Measurements from ENCODE around the gene IL31.

IL31 gene

GRCh38 chr12:122197612-122197966 is 23.6 kb upstream of the IL31 start:
- Histone ChIP-seq H3K4me3 (ENCODE audit: low read length, poor library complexity, severe bottlenecking) (no peak overlapping the region), H3K27me3 (ENCODE audit: insufficient read depth, low read length, poor library complexity, severe bottlenecking) (no peaks in the 10 kb centered on the region), H3K4me1 (ENCODE audit: insufficient read depth, low read length, poor library complexity, severe bottlenecking) (peaks cover 9% of the 10 kb centered on the region), H3F3A (ENCODE audit: low read depth) (no peaks in the 10 kb centered on the region), H3K9ac (ENCODE audit: low read depth, low read length, poor library complexity, severe bottlenecking) (no peak overlapping the region), H4K20me1 (ENCODE audit: insufficient read depth, low read length, poor library complexity, severe bottlenecking) (no peaks in the 10 kb centered on the region), H3K9me3 (ENCODE audit: insufficient read depth, low read depth, low read length) (no peaks in the 10 kb centered on the region), H3K4me2 (ENCODE audit: low read depth, low read length, poor library complexity, severe bottlenecking) (no peak overlapping the region), H3K79me2 (ENCODE audit: insufficient read depth, low read length) (no peaks in the 10 kb centered on the region), H3K36me3 (ENCODE audit: insufficient read depth, low read length) (no peaks in the 10 kb centered on the region), H3K9me2 (replicated peaks; ENCODE audit: low read depth, low read length) (no peaks in the 10 kb centered on the region), H2AFZ (ENCODE audit: low read length) (peak overlapping the region; percentile 46)
- no peak for TF ChIP-seq CTCF (conservative IDR thresholded peaks at IDR 0.05; ENCODE audit: low read length)
- no peak for TF ChIP-seq EZH2phosphoT487 (IDR thresholded peaks at IDR 0.05; ENCODE audit: borderline replicate concordance)

GRCh38 chr12:122195405-122195804 is 21.4 kb upstream of the IL31 start:
- H3K4me1 ChIP-seq (ENCODE audit: insufficient read depth, low read length, poor library complexity, severe bottlenecking) = peaks cover 9% of the 10 kb centered on the region
- no peak overlapping the region for H3K9ac ChIP-seq (ENCODE audit: low read depth, low read length, poor library complexity, severe bottlenecking)
- TF ChIP-seq CTCF (conservative IDR thresholded peaks at IDR 0.05; ENCODE audit: low read length) = no peak
- no peak for TF ChIP-seq EZH2phosphoT487 (IDR thresholded peaks at IDR 0.05; ENCODE audit: borderline replicate concordance)

GRCh38 chr12:122194804-122195203 is 20.8 kb upstream of the IL31 start:
- Histone ChIP-seq H3F3A (ENCODE audit: low read depth) (no peaks in the 10 kb centered on the region), H3K9me3 (ENCODE audit: insufficient read depth, low read depth, low read length) (no peaks in the 10 kb centered on the region), H2AFZ (ENCODE audit: low read length) (0 out of 2 replicates have a peak overlapping the region, but pooled peaks have one; percentile 18), H4K20me1 (ENCODE audit: insufficient read depth, low read length, poor library complexity, severe bottlenecking) (no peaks in the 10 kb centered on the region), H3K4me3 (ENCODE audit: low read length, poor library complexity, severe bottlenecking) (no peak overlapping the region), H3K36me3 (ENCODE audit: insufficient read depth, low read length) (no peaks in the 10 kb centered on the region), H3K4me2 (ENCODE audit: low read depth, low read length, poor library complexity, severe bottlenecking) (no peak overlapping the region), H3K9ac (ENCODE audit: low read depth, low read length, poor library complexity, severe bottlenecking) (no peak overlapping the region), H3K4me1 (ENCODE audit: insufficient read depth, low read length, poor library complexity, severe bottlenecking) (peaks cover 9% of the 10 kb centered on the region), H3K79me2 (ENCODE audit: insufficient read depth, low read length) (no peaks in the 10 kb centered on the region), H3K27me3 (ENCODE audit: insufficient read depth, low read length, poor library complexity, severe bottlenecking) (no peaks in the 10 kb centered on the region), H3K9me2 (replicated peaks; ENCODE audit: low read depth, low read length) (no peaks in the 10 kb centered on the region)
- TF ChIP-seq EZH2phosphoT487 (IDR thresholded peaks at IDR 0.05; ENCODE audit: borderline replicate concordance) (no peak), CTCF (conservative IDR thresholded peaks at IDR 0.05; ENCODE audit: low read length) (no peak)

More at GRCh38 chr12:122195405-122195804, 21.4 kb upstream of the IL31 start:
- no peaks in the 10 kb centered on the region for H3K9me3 ChIP-seq (ENCODE audit: insufficient read depth, low read depth, low read length)
- H3K9me2 ChIP-seq (replicated peaks; ENCODE audit: low read depth, low read length) = no peaks in the 10 kb centered on the region
- no peaks in the 10 kb centered on the region for H4K20me1 ChIP-seq (ENCODE audit: insufficient read depth, low read length, poor library complexity, severe bottlenecking)
- H3K36me3 ChIP-seq (ENCODE audit: insufficient read depth, low read length) = no peaks in the 10 kb centered on the region
- no peak overlapping the region; the same call in 1 of the 2 replicates for H2AFZ ChIP-seq (ENCODE audit: low read length)
- H3K79me2 ChIP-seq (ENCODE audit: insufficient read depth, low read length) = no peaks in the 10 kb centered on the region
- H3K27me3 ChIP-seq (ENCODE audit: insufficient read depth, low read length, poor library complexity, severe bottlenecking) = no peaks in the 10 kb centered on the region
- H3K4me3 ChIP-seq (ENCODE audit: low read length, poor library complexity, severe bottlenecking) = no peak overlapping the region
- H3K4me2 ChIP-seq (ENCODE audit: low read depth, low read length, poor library complexity, severe bottlenecking) = no peak overlapping the region
- no peaks in the 10 kb centered on the region for H3F3A ChIP-seq (ENCODE audit: low read depth)

Measured in Loucy (cell line).